DMS153 treated with DMSO at 0.1 percent for 48 hours (cell line): ENCODE results near the gene CILP2.

ENCODE experiments used
- DNase-seq: peaks from one replicate; lab custom pipeline; 2025; ENCODE audit not compliant: unreplicated experiment; lab: John Stamatoyannopoulos, UW

The CILP2 gene

GRCh38 chr19:19562665-19563347 lies 24.7 kb downstream of the CILP2 start:
- DNase-seq = no peak

- DNase-seq = no peak
Measured at GRCh38 chr19:19563348-19563848, 25.3 kb downstream of the CILP2 start.

- no peak for DNase-seq
Measured at GRCh38 chr19:19566306-19566705, 28.2 kb downstream of the CILP2 start.

GRCh38 chr19:19567391-19567790 lies 29.3 kb downstream of the CILP2 start:
- no peak for DNase-seq

- DNase-seq = no peak
Measured at GRCh38 chr19:19568802-19569756, 31.0 kb downstream of the CILP2 start.

- DNase-seq = no peak
Measured at GRCh38 chr19:19570571-19570970, 32.5 kb downstream of the CILP2 start.

- no peak for DNase-seq
Measured at GRCh38 chr19:19571071-19571786, 33.2 kb downstream of the CILP2 start.

- DNase-seq = no peak
Measured at GRCh38 chr19:19575411-19575810, 37.3 kb downstream of the CILP2 start.

GRCh38 chr19:19578252-19578651 lies 40.2 kb downstream of the CILP2 start:
- DNase-seq = no peak

- no peak for DNase-seq
Measured at GRCh38 chr19:19579533-19580361, 41.7 kb downstream of the CILP2 start.

- DNase-seq = no peak
Measured at GRCh38 chr19:19580418-19580817, 42.4 kb downstream of the CILP2 start.

GRCh38 chr19:19581391-19581790 lies 43.3 kb downstream of the CILP2 start:
- DNase-seq = no peak

GRCh38 chr19:19582471-19582870 lies 44.4 kb downstream of the CILP2 start:
- DNase-seq = no peak

- no peak for DNase-seq
Measured at GRCh38 chr19:19584356-19584755, 46.3 kb downstream of the CILP2 start.

GRCh38 chr19:19587771-19588170 lies 49.7 kb downstream of the CILP2 start:
- DNase-seq = no peak

GRCh38 chr19:19588546-19588945 lies 50.5 kb downstream of the CILP2 start:
- no peak for DNase-seq

GRCh38 chr19:19591133-19591825 lies 53.2 kb downstream of the CILP2 start:
- DNase-seq = no peak

GRCh38 chr19:19592690-19593089 lies 54.6 kb downstream of the CILP2 start:
- DNase-seq = no peak

- no peak for DNase-seq
Measured at GRCh38 chr19:19594381-19594780, 56.3 kb downstream of the CILP2 start.

GRCh38 chr19:19595171-19595701 lies 57.2 kb downstream of the CILP2 start:
- DNase-seq = no peak
